GM12878 (cell line): ENCODE results near the gene IL18. TPM values are rescaled to one million over a fixed set of nuclear protein-coding genes. Genes with fewer than 3 reads are reported as not detected.

ENCODE experiments used
- ATAC-seq: fragments of 200-7000 bp; cut with Tn5 transposase; 3 replicates; pipeline ENCODE4 v1.9.1; 2020; ENCODE audit warnings: mild to moderate bottlenecking, moderate library complexity
- BruUV-seq: library from RNA; stranded (reverse); fragments of 400-500 nt; replicated peaks from 2 replicates; lab custom pipeline; 2021; lab: Mats Ljungman, UMichigan
- CTCF ChIA-PET: fragments of 300-600 bp; sonication (Branson Sonifier 250); formaldehyde crosslinking; extraction: SDS; loops from one replicate; lab custom pipeline; 2021; ENCODE audit warnings: inconsistent platforms; lab: Yijun Ruan, JAX
- POLR2A ChIA-PET: fragments of 350-600 bp; formaldehyde crosslinking; extraction: SDS; loops from one replicate; lab custom pipeline; 2021; ENCODE audit warnings: inconsistent platforms; lab: Charles Lee
- RAD21 ChIA-PET: fragments of 300-600 bp; sonication (Branson Sonifier 250); formaldehyde crosslinking; loops from one replicate; lab custom pipeline; 2023; ENCODE audit warnings: antibody characterized with exemption; ENCODE audit not compliant: unreplicated experiment; lab: Charles Lee
- SMC1A ChIA-PET: fragments of 300-600 bp; sonication (Branson Sonifier 250); formaldehyde crosslinking; loops from one replicate; lab custom pipeline; 2023; ENCODE audit not compliant: unreplicated experiment, uncharacterized antibody; lab: Charles Lee
- DNase-seq: peaks from one replicate; pipeline ENCODE4 v3.0.0-alpha.2; 2011; ENCODE audit warnings: low read depth, low spot score
- FAIRE-seq: peaks from 3 replicates; lab custom pipeline; 2011; peaks lifted over from hg19 to GRCh38; lab: Jason Lieb, UNC
- H2AFZ ChIP-seq: 2 replicates; pipeline ENCODE4 v1.6.0; 2011; ENCODE audit warnings: low read depth, low read length, control low read depth; ENCODE audit not compliant: control insufficient read depth
- H3K27ac ChIP-seq: 2 replicates; pipeline ENCODE4 v1.5.1; 2011; ENCODE audit warnings: control low read depth; ENCODE audit not compliant: control insufficient read depth, insufficient read depth
- H3K27me3 ChIP-seq, 2 experiments: replicated peaks in 1 of 2; 2 replicates each; pipeline versions ENCODE4 v1.6.0 to v1.6.1; 2011; ENCODE audit warnings: low read length in 1 of 2; ENCODE audit not compliant: control insufficient read depth in 2 of 2, insufficient read depth in 2 of 2
- H3K36me3 ChIP-seq, 2 experiments: 2 replicates each; pipeline ENCODE4 v1.5.1; 2011; ENCODE audit warnings: low read length in 1 of 2; ENCODE audit not compliant: control insufficient read depth in 2 of 2, insufficient read depth in 2 of 2
- H3K4me1 ChIP-seq: 2 replicates; pipeline ENCODE4 v1.6.1; 2011; ENCODE audit warnings: mild to moderate bottlenecking, low read length, moderate library complexity, mixed read lengths; ENCODE audit not compliant: control insufficient read depth, insufficient read depth
- H3K4me2 ChIP-seq: 2 replicates; pipeline ENCODE4 v1.6.0; 2011; ENCODE audit warnings: control low read depth; ENCODE audit not compliant: control insufficient read depth, insufficient read depth
- H3K4me3 ChIP-seq: fragments of 200-600 bp; sonication (generic); 2 replicates; pipeline ENCODE4 v1.5.1; 2016
- H3K79me2 ChIP-seq: 2 replicates; pipeline ENCODE4 v1.6.0; 2011; ENCODE audit warnings: low read length; ENCODE audit not compliant: control insufficient read depth, insufficient read depth
- H3K9ac ChIP-seq: 2 replicates; pipeline ENCODE4 v1.8.0; 2011; ENCODE audit warnings: low read length, control low read depth, mixed read lengths; ENCODE audit not compliant: control insufficient read depth, insufficient read depth
- H3K9me3 ChIP-seq: replicated peaks from 3 replicates; pipeline ENCODE4 v1.5.1; 2011; ENCODE audit warnings: mild to moderate bottlenecking, low read length; ENCODE audit not compliant: control insufficient read depth, insufficient read depth
- H4K20me1 ChIP-seq: 2 replicates; pipeline ENCODE4 v1.6.0; 2011; ENCODE audit not compliant: control insufficient read depth, insufficient read depth
- BCL11A ChIP-seq: IDR thresholded peaks from 2 replicates; pipeline ENCODE4 v1.6.1; 2011; ENCODE audit warnings: low read depth, low read length
- ETV6 ChIP-seq, 2 experiments: fragments of 450-650 bp in 1 of 2; IDR thresholded peaks in 1 of 2; conservative IDR thresholded peaks in 1 of 2; 2 replicates each; pipeline ENCODE4 v1.6.1; 2014; ENCODE audit warnings: antibody characterized with exemption in 1 of 2, borderline replicate concordance in 1 of 2, low read depth in 1 of 2, mild to moderate bottlenecking in 1 of 2, moderate library complexity in 1 of 2
- IKZF2 ChIP-seq, 2 experiments: fragments of 450-650 bp; IDR thresholded peaks; 2 replicates each; pipeline ENCODE4 v1.6.1; 2017; ENCODE audit warnings: mild to moderate bottlenecking in 2 of 2, moderate library complexity in 2 of 2
- RUNX3 ChIP-seq: IDR thresholded peaks from 2 replicates; pipeline ENCODE4 v1.6.1; 2012; ENCODE audit warnings: low read length, inconsistent platforms
- SPI1 ChIP-seq: IDR thresholded peaks from 2 replicates; pipeline ENCODE4 v1.6.1; 2011; ENCODE audit warnings: low read depth, mild to moderate bottlenecking, low read length, moderate library complexity, borderline replicate concordance; ENCODE audit not compliant: insufficient read depth
- TCF7 ChIP-seq: IDR thresholded peaks from 2 replicates; pipeline ENCODE4 v1.6.1; 2014; ENCODE audit warnings: antibody characterized with exemption, borderline replicate concordance
- WGBS: methylation state at CpG from one replicate; pipeline ENCODE4 v1.1.6; 2016; ENCODE audit warnings: low lambda C conversion rate; ENCODE audit not compliant: insufficient replicate concordance, insufficient coverage; ENCODE audit errors: missing lambda C conversion rate; 5-methylcytosine and 5-hydroxymethylcytosine counted together
- in situ Hi-C: fragments of 300-500 bp; cut with MboI; formaldehyde crosslinking; loops from 9 replicates; pipeline ENCODE4 v1.14.3; 2018; ENCODE audit warnings: mixed read lengths
- intact Hi-C: fragments of 100-400 bp; cut with micrococcal nuclease; formaldehyde crosslinking; loops from one replicate; pipeline ENCODE4 v1.14.2; 2022; ENCODE audit not compliant: unreplicated experiment
- polyA plus RNA-seq, 11 experiments: library from polyadenylated mRNA; depleted of rRNA in 4 of 11; unstranded in 6 of 11; stranded (reverse) in 5 of 11; fragments of >200 nt; fragmentation: Nextera tagmentation in 4 of 11; fragmentation: Illumina TruSeq in 1 of 11; extraction: Ambion mirVana in 4 of 11; extraction: Trizol in 1 of 11; gene quantifications; 1 replicate in 1 of 11; 2 replicates in 10 of 11; pipeline versions ENCODE4 v1.2.1 to v1.2.3, GENCODE V29; 2011 to 2016; ENCODE audit warnings: inconsistent platforms in 2 of 11, missing spikeins in 2 of 11, low read depth in 1 of 11
- total RNA-seq, 4 experiments: library from RNA; depleted of rRNA in 3 of 4; stranded (reverse); fragments of >200 nt in 3 of 4; fragmentation: Illumina TruSeq in 1 of 4; extraction: Trizol in 1 of 4; gene quantifications; 2 replicates each; pipeline versions ENCODE4 v1.2.1 to v1.2.3, GENCODE V29; 2013 to 2021
- TF ChIP-seq, protein P1 (sequence below): fragments of 450-650 bp; IDR thresholded peaks from 2 replicates; pipeline ENCODE4 v1.6.1; 2018; ENCODE audit warnings: borderline replicate concordance, mild to moderate bottlenecking; ENCODE audit not compliant: partially characterized antibody

Gene IL18
- total and polyA plus RNA-seq, 10 of the 15 experiments (the other 5 are each of a cell fraction or from before 2014, with no cell fraction given) = 0.12 to 0.42 (median 0.24) TPM

DNA sequence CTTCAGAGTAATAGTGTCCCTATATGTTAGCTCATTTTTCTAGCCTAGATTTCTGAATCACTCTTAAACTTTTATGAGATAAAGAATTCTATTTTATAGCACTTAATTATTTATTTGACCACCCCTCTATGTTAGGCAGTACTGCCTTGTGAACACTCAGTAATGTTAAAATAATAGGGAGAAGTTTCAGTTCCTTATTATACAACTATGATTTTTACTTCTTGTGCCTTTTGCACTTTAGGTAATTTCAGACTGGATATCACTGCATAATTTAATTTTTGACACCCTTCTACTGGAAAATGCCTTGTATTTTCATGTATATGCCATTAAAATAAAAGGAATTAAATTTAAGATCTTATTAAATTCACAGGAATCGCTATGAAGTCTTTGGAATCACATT, 14.5 kb upstream of the IL18 start:
- ChIA-PET POLR2A (no interaction called here), SMC1A (interaction anchor here (1.3 to 1.5 kb wide), 2 partner anchors 58 to 247 kb away, joined by 3 read pairs; no protein-coding TSS in a partner anchor)
- intact Hi-C loops = loop anchor here (5.0 to 10.0 kb wide), 3 partner anchors 66 to 244 kb away; partner anchors contain the start of gene DIXDC1

More for the DNA sequence above, 14.5 kb upstream of the IL18 start:
- ChIA-PET RAD21 (no interaction called here), CTCF (interaction anchor here (1.1 to 3.2 kb wide), 2 partner anchors 65 to 102 kb away, joined by 3 to 24 read pairs; no protein-coding TSS in a partner anchor)
- 100% methylated on average over 1 of the region's 1 CpG for WGBS
- Histone ChIP-seq H3K4me2 (no peak overlapping the region), H3K4me1 (peaks cover 8% of the 10 kb centered on the region), H4K20me1 (no peaks in the 10 kb centered on the region), H3K9ac (no peak overlapping the region), H3K79me2 (no peaks in the 10 kb centered on the region), H3K27me3 (no peaks in the 10 kb centered on the region), H3K27ac (no peak overlapping the region), H3K4me3 (no peak overlapping the region), H3K36me3 (no peaks in the 10 kb centered on the region), H2AFZ (no peak overlapping the region), H3K9me3 (no peaks in the 10 kb centered on the region)
- ATAC-seq (peak; percentile 37; the same call in 2 of the 3 replicates), DNase-seq (no peak), FAIRE-seq (no peak)
- in situ Hi-C loops = no loop called here
- no TSS peak for BruUV-seq
- TF ChIP-seq ETV6 (conservative IDR thresholded peaks at IDR 0.05 in 1 of 2, IDR thresholded peaks at IDR 0.05 in 1 of 2; ENCODE audit: borderline replicate concordance in 1 of 2, low read depth in 1 of 2) = no peak
- TF ChIP-seq RUNX3 = no peak
- TF ChIP-seq SPI1 = peak; percentile 51; the same call in 1 of the 2 replicates
- TF ChIP-seq IKZF2 (IDR thresholded peaks at IDR 0.05) = no peak
- TF ChIP-seq BCL11A = no peak
- TF ChIP-seq, protein P1, sequence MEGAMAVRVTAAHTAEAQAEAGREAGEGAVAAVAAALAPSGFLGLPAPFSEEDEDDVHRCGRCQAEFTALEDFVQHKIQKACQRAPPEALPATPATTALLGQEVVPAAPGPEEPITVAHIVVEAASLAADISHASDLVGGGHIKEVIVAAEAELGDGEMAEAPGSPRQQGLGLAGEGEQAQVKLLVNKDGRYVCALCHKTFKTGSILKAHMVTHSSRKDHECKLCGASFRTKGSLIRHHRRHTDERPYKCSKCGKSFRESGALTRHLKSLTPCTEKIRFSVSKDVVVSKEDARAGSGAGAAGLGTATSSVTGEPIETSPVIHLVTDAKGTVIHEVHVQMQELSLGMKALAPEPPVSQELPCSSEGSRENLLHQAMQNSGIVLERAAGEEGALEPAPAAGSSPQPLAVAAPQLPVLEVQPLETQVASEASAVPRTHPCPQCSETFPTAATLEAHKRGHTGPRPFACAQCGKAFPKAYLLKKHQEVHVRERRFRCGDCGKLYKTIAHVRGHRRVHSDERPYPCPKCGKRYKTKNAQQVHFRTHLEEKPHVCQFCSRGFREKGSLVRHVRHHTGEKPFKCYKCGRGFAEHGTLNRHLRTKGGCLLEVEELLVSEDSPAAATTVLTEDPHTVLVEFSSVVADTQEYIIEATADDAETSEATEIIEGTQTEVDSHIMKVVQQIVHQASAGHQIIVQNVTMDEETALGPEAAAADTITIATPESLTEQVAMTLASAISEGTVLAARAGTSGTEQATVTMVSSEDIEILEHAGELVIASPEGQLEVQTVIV = no peak
- TF ChIP-seq TCF7 = no peak
